ENCODE data around the gene REC8.
A peak's percentile ranks its signal among the peaks of the same experiment; 100 is the strongest.

Gene REC8

DNA sequence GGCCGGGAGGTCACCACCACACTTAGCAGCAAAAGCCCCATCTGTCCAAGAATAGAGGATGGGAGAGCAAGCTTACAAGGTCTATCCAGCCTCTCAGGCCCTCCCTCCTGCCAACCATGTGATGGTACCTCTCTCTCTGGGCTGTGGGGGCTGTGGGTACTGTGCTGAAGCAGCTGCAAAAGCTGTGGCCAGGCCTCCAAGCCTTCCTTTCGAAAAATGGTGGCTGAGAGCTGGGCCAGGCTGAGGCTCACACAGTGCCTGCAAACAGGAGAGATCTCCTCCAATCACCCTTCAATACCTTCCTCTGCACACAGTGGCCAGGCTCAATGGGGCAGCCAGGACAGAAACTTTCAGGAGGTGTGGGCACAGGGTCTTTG lies 15.6 kb downstream of the REC8 start:
- no peak for TF ChIP-seq SNAI2 (CRISPR knock-in tag; IDR thresholded peaks at IDR 0.05)
- no peak for TF ChIP-seq ZNF565 (CRISPR knock-in tag; conservative IDR thresholded peaks at IDR 0.05; ENCODE audit: low read depth)
- TF ChIP-seq ISL1 (CRISPR knock-in tag; IDR thresholded peaks at IDR 0.05): no peak
- no peak for TF ChIP-seq ZFP3 (CRISPR knock-in tag; IDR thresholded peaks at IDR 0.05)
- TF ChIP-seq, protein P1, sequence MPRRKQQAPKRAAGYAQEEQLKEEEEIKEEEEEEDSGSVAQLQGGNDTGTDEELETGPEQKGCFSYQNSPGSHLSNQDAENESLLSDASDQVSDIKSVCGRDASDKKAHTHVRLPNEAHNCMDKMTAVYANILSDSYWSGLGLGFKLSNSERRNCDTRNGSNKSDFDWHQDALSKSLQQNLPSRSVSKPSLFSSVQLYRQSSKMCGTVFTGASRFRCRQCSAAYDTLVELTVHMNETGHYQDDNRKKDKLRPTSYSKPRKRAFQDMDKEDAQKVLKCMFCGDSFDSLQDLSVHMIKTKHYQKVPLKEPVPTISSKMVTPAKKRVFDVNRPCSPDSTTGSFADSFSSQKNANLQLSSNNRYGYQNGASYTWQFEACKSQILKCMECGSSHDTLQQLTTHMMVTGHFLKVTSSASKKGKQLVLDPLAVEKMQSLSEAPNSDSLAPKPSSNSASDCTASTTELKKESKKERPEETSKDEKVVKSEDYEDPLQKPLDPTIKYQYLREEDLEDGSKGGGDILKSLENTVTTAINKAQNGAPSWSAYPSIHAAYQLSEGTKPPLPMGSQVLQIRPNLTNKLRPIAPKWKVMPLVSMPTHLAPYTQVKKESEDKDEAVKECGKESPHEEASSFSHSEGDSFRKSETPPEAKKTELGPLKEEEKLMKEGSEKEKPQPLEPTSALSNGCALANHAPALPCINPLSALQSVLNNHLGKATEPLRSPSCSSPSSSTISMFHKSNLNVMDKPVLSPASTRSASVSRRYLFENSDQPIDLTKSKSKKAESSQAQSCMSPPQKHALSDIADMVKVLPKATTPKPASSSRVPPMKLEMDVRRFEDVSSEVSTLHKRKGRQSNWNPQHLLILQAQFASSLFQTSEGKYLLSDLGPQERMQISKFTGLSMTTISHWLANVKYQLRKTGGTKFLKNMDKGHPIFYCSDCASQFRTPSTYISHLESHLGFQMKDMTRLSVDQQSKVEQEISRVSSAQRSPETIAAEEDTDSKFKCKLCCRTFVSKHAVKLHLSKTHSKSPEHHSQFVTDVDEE (CRISPR knock-in tag; IDR thresholded peaks at IDR 0.05): no peak
- TF ChIP-seq OSR1 (CRISPR knock-in tag; IDR thresholded peaks at IDR 0.05): no peak
- no peak for TF ChIP-seq CSDC2 (CRISPR knock-in tag; IDR thresholded peaks at IDR 0.05)
- no peak for TF ChIP-seq POU6F1 (CRISPR knock-in tag; IDR thresholded peaks at IDR 0.05; ENCODE audit: borderline replicate concordance, low read depth)
- TF ChIP-seq, protein P2, sequence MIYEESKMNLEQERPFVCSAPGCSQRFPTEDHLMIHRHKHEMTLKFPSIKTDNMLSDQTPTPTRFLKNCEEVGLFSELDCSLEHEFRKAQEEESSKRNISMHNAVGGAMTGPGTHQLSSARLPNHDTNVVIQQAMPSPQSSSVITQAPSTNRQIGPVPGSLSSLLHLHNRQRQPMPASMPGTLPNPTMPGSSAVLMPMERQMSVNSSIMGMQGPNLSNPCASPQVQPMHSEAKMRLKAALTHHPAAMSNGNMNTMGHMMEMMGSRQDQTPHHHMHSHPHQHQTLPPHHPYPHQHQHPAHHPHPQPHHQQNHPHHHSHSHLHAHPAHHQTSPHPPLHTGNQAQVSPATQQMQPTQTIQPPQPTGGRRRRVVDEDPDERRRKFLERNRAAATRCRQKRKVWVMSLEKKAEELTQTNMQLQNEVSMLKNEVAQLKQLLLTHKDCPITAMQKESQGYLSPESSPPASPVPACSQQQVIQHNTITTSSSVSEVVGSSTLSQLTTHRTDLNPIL (CRISPR knock-in tag; IDR thresholded peaks at IDR 0.05; ENCODE audit: low read depth): no peak
- no peak for TF ChIP-seq PATZ1 (CRISPR knock-in tag; IDR thresholded peaks at IDR 0.05; ENCODE audit: borderline replicate concordance)
- TF ChIP-seq, protein P3, sequence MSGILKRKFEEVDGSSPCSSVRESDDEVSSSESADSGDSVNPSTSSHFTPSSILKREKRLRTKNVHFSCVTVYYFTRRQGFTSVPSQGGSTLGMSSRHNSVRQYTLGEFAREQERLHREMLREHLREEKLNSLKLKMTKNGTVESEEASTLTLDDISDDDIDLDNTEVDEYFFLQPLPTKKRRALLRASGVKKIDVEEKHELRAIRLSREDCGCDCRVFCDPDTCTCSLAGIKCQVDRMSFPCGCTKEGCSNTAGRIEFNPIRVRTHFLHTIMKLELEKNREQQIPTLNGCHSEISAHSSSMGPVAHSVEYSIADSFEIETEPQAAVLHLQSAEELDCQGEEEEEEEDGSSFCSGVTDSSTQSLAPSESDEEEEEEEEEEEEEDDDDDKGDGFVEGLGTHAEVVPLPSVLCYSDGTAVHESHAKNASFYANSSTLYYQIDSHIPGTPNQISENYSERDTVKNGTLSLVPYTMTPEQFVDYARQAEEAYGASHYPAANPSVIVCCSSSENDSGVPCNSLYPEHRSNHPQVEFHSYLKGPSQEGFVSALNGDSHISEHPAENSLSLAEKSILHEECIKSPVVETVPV (CRISPR knock-in tag; IDR thresholded peaks at IDR 0.05): no peak
- no peak for ATAC-seq

GRCh38 chr14:24188251-24189058 lies 16.6 kb downstream of the REC8 start, which contains the start of gene IPO4:
Gene IPO4, minus strand, starts transcription at chr14:24188816. Its CDS starts 29 bp downstream, at chr14:24188787.
- TF ChIP-seq ZNF8 (CRISPR knock-in tag; IDR thresholded peaks at IDR 0.05) (0 out of 2 replicates have a peak, but pooled peaks have one; percentile 16), ZNF565 (CRISPR knock-in tag; conservative IDR thresholded peaks at IDR 0.05; ENCODE audit: low read depth) (no peak)
- peak; percentile 92 for ATAC-seq

DNA sequence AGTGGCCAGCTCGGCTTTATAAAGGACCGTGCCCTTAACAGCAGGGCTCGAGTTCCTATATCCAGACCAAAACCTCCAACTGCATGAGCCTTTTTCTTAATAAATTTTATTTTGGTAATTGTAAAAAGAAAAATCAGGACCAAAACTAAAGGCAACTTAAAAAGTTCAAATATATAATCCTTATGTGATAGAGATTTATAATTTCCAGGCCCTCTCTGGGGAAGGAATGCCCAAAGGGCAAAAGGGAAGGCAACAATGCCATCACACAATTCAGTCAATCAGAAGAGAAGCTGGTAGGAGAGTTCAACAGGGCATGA lies 17.1 kb downstream of the REC8 start:
- no peak for ATAC-seq
- no peak for TF ChIP-seq POU6F1 (CRISPR knock-in tag; IDR thresholded peaks at IDR 0.05; ENCODE audit: borderline replicate concordance, low read depth)
- TF ChIP-seq RARB (CRISPR knock-in tag; IDR thresholded peaks at IDR 0.05): no peak
- TF ChIP-seq TOX (CRISPR knock-in tag; IDR thresholded peaks at IDR 0.05; ENCODE audit: borderline replicate concordance): no peak
- TF ChIP-seq ARNTL (CRISPR knock-in tag; IDR thresholded peaks at IDR 0.05; ENCODE audit: borderline replicate concordance, low read depth): no peak
- no peak for TF ChIP-seq ZNF70 (CRISPR knock-in tag; IDR thresholded peaks at IDR 0.05)
- no peak for TF ChIP-seq ZFP3 (CRISPR knock-in tag; IDR thresholded peaks at IDR 0.05)
- no peak for TF ChIP-seq BACH2 (CRISPR knock-in tag; IDR thresholded peaks at IDR 0.05; ENCODE audit: borderline replicate concordance)
- no peak for TF ChIP-seq ESRRG (CRISPR knock-in tag; IDR thresholded peaks at IDR 0.05)
- TF ChIP-seq ZNF8 (CRISPR knock-in tag; IDR thresholded peaks at IDR 0.05): no peak
- TF ChIP-seq, protein P1 (CRISPR knock-in tag; IDR thresholded peaks at IDR 0.05): no peak
- no peak for TF ChIP-seq TCF4 (CRISPR knock-in tag; IDR thresholded peaks at IDR 0.05; ENCODE audit: borderline replicate concordance)
- TF ChIP-seq GLIS3 (CRISPR knock-in tag; IDR thresholded peaks at IDR 0.05): no peak
- no peak for TF ChIP-seq PATZ1 (CRISPR knock-in tag; IDR thresholded peaks at IDR 0.05; ENCODE audit: borderline replicate concordance)
- TF ChIP-seq ZNF565 (CRISPR knock-in tag; conservative IDR thresholded peaks at IDR 0.05; ENCODE audit: low read depth): no peak
- TF ChIP-seq ZFP30 (CRISPR knock-in tag; IDR thresholded peaks at IDR 0.05): no peak
